ENCODE measurements around the gene TMEM144.

Gene TMEM144

GRCh38 chr4:158238575-158238974, 28.3 kb downstream of the TMEM144 start:
- no peak for FAIRE-seq

GRCh38 chr4:158239196-158239595, 28.9 kb downstream of the TMEM144 start:
- no peak for FAIRE-seq

DNA sequence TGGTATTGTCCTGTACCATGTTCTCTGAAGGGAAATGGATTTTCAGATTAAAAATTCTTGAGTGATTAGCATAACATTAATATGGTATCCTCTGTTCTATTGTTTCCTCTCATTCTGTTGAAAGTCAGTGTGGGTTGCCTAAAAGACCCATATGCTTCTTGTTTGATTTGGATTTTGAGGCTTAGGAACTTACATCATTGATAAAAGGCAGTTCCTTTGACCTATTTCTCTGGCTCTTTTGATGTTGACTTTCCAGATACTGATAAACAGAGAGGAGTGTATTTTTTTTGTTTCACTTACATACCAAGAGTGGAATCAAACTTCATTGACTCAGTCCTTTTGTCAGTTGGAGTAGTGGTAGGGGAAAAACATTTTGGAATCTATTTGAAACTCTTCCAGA, 32.8 kb downstream of the TMEM144 start:
- no peak for FAIRE-seq

- FAIRE-seq: no peak
These were observed 40.0 kb downstream of the TMEM144 start for GRCh38 chr4:158250321-158250720.

- peak; percentile 80 for FAIRE-seq
These were observed 43.2 kb downstream of the TMEM144 start for GRCh38 chr4:158253350-158253980.

DNA sequence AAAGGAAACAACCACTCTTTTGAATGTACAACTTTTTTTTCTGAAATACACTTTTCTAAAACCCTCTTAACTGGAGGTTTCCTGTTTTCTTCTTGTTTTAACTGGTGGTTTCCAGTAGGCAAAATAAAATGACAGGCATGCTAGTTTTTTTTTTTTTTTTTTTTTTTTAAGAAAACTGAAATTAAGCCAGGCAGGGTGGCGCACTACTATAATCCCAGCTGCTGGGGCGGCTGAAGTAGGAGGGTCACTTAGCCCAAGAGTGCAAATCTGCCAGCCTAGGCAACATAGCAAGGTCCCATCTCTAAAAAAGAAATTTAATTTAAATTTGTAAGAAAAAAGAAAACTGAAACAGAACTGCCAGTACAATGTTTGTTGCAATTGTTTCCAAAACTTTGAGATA, 44.0 kb downstream of the TMEM144 start:
- no peak for FAIRE-seq

- peak; percentile 89 for FAIRE-seq
These were observed 45.5 kb downstream of the TMEM144 start for GRCh38 chr4:158255727-158256324.

DNA sequence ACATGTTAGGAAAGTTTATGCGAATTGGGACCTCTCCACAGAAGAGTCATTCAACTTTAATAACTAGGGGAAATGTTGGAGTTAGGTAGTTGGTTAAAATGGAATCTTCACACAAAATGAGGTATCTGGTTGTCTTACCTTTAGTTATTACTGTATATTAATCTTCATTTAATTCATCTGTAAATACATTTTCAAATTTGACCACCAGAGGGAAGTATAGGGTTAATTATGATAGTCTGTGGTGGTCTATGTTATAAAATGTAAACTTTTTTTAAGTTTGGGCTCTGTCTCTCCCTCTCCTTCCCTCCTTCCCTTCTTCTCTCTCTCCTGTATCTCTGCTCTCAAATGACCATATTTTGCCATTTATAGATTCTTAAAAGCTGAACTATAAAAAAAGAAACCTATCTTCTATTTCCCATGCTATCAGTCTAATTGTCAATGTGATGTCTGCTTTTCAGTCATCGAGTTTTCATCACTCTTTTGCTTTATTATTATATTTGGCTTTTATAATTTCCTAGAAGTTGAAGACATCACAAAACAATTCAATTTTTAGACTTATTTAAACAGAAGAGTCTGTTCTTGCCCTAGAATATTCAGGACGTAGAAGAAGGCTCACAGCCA, 49.8 kb downstream of the TMEM144 start:
- FAIRE-seq: peak; percentile 87

DNA sequence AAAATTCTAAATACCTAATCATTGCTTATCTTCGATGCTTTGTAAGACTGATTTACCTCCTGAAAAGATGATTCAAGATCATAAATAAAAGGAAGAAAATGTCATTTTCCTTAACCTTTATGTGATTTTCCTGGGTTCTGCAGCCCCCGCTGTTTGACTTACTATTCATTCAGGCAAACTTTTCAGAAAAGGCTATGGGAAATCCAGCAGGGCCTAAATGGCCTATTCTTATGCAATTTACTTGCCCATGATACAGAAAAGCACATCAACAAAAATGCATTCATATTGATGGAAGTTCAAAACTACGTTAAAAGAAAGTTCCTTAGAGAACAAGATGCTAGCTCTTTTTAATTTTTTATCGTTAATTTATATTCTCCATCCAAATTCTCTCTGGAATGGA, 51.2 kb downstream of the TMEM144 start:
- no peak for FAIRE-seq

DNA sequence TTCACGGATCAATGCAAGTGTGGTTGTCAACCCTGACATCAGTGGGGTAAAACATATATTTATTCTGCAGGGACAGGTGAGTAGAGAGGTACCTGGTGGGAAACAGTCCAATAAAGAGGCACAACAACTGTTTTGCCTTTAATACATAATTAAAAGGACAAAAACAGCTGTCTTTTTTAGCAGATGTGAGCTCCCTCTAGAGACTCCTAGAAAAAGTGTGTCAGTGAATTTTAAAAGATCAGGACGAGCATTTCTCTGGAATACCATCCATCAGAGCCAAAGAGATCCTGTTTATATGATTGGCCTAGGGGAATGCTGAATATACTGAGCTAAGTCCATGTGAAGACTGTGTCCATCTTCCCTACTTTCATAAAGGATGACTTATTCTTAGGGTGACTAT, 58.3 kb downstream of the TMEM144 start:
- no peak for FAIRE-seq

- no peak for FAIRE-seq
These were observed 64.3 kb downstream of the TMEM144 start for GRCh38 chr4:158274636-158275035.

DNA sequence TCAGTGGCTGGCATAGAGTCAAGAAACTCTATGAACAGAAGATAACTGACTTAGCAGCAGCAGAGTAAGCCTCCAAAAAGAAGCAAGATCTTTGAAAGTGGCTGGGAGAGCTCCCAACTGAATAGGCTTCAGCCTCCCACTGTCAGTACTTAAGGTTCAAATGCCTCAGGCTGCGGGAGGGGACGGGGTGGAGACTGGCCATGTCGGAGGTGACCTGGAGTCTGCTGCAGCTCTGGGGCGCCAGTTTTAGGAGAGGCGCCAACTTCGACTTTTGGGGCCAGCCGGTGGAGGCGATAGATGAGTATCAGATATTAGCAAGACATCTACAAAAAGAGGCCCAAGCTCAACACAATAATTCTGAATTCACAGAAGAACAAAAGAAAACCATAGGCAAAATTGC, 67.3 kb downstream of the TMEM144 start:
- no peak for FAIRE-seq

DNA sequence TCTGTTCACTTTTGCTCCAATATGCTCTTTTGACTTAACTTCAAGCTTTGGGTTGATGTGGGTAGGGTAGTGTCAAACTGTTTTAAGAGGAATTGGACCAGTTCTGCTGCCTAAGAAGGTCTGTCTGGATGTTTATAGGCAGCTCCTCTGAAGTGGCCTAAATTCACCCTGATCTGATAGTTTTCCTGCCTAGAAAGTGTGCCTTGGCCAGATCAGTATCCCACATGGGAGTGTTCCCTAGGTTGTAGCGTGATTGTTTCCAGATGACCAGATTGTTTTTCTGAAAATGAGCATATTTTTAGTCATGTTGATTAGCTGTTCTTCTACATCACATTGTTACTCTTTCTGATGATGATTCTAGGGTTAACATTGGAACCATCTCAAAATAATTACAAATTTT, 68.8 kb downstream of the TMEM144 start:
- FAIRE-seq: peak; percentile 99

- FAIRE-seq: no peak
These were observed 70.6 kb downstream of the TMEM144 start for GRCh38 chr4:158280856-158281255.

- no peak for FAIRE-seq
These were observed 72.0 kb downstream of the TMEM144 start for GRCh38 chr4:158282252-158282651.

- no peak for FAIRE-seq
These were observed 75.3 kb downstream of the TMEM144 start for GRCh38 chr4:158285429-158286216.

DNA sequence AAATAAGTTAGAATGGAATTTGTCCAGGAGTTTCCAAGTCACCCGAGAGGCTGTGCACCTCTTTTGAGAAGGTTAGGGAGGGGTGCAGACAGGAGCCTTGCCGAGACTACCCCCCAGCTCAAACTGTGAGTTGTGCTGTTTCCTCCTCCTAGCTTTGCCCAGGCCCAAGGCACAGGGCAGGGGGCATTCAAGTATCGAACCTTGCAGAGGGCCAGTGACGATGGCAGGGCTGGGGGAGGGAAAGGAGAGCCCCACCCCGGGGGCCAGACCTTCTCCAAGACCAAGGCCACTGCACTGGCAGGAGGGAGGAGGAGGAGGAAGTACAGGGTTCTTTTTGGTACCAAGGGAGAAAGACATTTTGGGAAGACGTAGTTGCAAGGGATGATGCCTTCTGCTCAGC, 80.6 kb downstream of the TMEM144 start:
- no peak for FAIRE-seq

GRCh38 chr4:158291334-158292055, 81.2 kb downstream of the TMEM144 start:
- FAIRE-seq: no peak

- FAIRE-seq: no peak
These were observed 81.9 kb downstream of the TMEM144 start for GRCh38 chr4:158292156-158292555.

DNA sequence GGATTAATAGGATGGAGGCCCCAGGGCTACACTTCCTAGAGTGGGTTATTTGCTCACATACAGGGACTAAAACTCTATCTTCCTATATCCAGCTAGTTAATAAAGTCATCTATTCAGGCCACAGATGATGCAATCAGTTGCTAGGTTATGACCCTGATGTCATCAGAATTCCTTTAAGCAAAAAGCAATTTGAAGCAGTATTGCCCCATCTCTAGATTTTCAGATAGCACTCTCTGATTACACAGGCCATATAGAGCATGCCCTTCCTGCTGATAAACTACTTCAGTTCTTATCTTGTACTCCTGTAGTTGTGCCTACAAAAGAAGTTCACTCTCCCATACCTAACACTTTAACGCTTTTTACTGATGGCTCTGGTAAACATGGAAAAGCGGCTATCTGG, 84.8 kb downstream of the TMEM144 start:
- no peak for FAIRE-seq

DNA sequence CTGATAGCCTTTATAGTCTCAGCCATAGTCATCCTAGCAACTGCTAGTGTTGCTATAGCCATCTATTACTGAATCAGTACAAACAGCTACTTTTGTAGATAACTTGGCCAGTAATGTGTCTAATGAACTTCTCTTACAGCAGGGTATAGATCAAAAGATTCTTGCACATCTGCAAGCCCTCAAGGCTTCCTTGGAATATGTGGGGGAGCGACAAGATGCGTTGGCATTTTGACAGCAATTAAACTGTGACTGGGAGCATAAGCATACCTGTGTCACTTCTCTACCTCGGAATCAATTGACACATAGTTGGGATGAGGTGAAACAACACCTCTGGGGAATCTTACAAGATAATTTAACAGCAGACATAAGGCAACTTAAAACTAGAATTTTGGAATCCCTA, 87.6 kb downstream of the TMEM144 start:
- FAIRE-seq: no peak

GRCh38 chr4:158299459-158300007, 89.2 kb downstream of the TMEM144 start:
- FAIRE-seq: no peak

DNA sequence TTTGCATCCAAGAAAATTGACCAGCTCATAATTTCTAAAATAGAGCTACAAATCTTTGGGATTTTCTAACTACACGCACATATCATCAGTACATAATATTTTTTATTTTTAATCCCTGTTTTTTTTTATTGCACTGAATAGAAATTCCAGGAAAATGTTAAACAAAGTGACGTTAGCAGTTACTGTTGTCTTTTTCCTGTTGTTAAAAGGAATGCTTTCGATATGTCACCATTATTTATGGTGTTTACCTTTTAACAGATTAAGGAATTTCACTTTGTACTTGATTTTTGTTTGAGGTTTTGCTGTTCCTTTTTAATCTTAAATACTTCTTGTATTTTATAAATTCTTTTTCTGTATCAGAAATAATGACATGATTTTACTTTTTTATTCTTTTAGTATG, 89.7 kb downstream of the TMEM144 start:
- FAIRE-seq: peak; percentile 96

Measured in endometrium (tissue), 2 donors.